HG03095 (cell line): ENCODE results near the gene IL33.
A peak's percentile ranks its signal among the peaks of the same experiment; 100 is the strongest.
"Not testable (repeated sequence)": the region's sequence is repeated elsewhere in the genome, so short reads cannot be mapped to it uniquely, and the experiment has no call there.

ENCODE experiments used
- ATAC-seq: cut with Tn5 transposase; IDR thresholded peaks from one replicate; pipeline ENCODE4 v1.9.1; 2021; ENCODE audit warnings: moderate library complexity; ENCODE audit not compliant: unreplicated experiment

IL33 gene

GRCh38 chr9:6215562-6215961 is at the start of gene IL33:
IL33 (plus strand) TSS chr9:6215807; CDS start chr9:6241695, 25,888 bp downstream.
- ATAC-seq = no peak

- ATAC-seq = no peak
Observed at GRCh38 chr9:6171667-6172066, 43.9 kb upstream of the IL33 start.

- no peak for ATAC-seq
Observed at GRCh38 chr9:6173914-6174313, 41.7 kb upstream of the IL33 start.

- not testable (repeated sequence) for ATAC-seq
Observed at GRCh38 chr9:6182549-6183226, 32.9 kb upstream of the IL33 start.

GRCh38 chr9:6183227-6183551 is 32.4 kb upstream of the IL33 start:
- ATAC-seq = no peak

- ATAC-seq = no peak
Observed at GRCh38 chr9:6183627-6184026, 32.0 kb upstream of the IL33 start.

- peak; percentile 96 for ATAC-seq
Observed at GRCh38 chr9:6184749-6185645, 30.6 kb upstream of the IL33 start.

GRCh38 chr9:6186691-6187090 is 28.9 kb upstream of the IL33 start:
- no peak for ATAC-seq

GRCh38 chr9:6187272-6187671 is 28.3 kb upstream of the IL33 start:
- no peak for ATAC-seq

GRCh38 chr9:6188466-6188865 is 27.1 kb upstream of the IL33 start:
- ATAC-seq = no peak

GRCh38 chr9:6188906-6189305 is 26.7 kb upstream of the IL33 start:
- no peak for ATAC-seq

GRCh38 chr9:6194934-6195333 is 20.7 kb upstream of the IL33 start:
- no peak for ATAC-seq

GRCh38 chr9:6195714-6196360 is 19.8 kb upstream of the IL33 start:
- no peak for ATAC-seq

- ATAC-seq = no peak
Observed at GRCh38 chr9:6197330-6197729, 18.3 kb upstream of the IL33 start.

- no peak for ATAC-seq
Observed at GRCh38 chr9:6198251-6198650, 17.4 kb upstream of the IL33 start.

GRCh38 chr9:6199596-6199995 is 16.0 kb upstream of the IL33 start:
- ATAC-seq = no peak

GRCh38 chr9:6200761-6201160 is 14.8 kb upstream of the IL33 start:
- no peak for ATAC-seq

GRCh38 chr9:6209966-6210365 is 5.6 kb upstream of the IL33 start:
- ATAC-seq = no peak

- ATAC-seq = no peak
Observed at GRCh38 chr9:6212722-6213375, 2.8 kb upstream of the IL33 start.

- ATAC-seq = no peak
Observed at GRCh38 chr9:6214434-6214833, 1.2 kb upstream of the IL33 start.

GRCh38 chr9:6214903-6215302 is 704 bp upstream of the IL33 start:
- ATAC-seq = no peak
